Breast epithelium (tissue), 4 donors: ENCODE data around the gene CCDC88C. TPM values are rescaled to one million over a fixed set of nuclear protein-coding genes. Genes with fewer than 3 reads are reported as not detected.

ENCODE experiments used
- DNase-seq, 2 donors: peaks; one replicate each; pipeline ENCODE4 v3.0.0-alpha.2; 2019; ENCODE audit warnings: low spot score in 2 of 2
- H3K27ac ChIP-seq, 2 donors: fragments of 200-600 bp; sonication (generic) in 1 of 2; one replicate each; pipeline ENCODE4 v1.5.1; 2016 to 2019; ENCODE audit warnings: mild to moderate bottlenecking in 1 of 2
- H3K27me3 ChIP-seq, 2 donors: fragments of 200-600 bp; sonication (generic) in 1 of 2; one replicate each; pipeline versions ENCODE4 v1.5.1 to v1.6.0; 2017 to 2019; ENCODE audit warnings: control low read depth in 1 of 2, mild to moderate bottlenecking in 1 of 2
- H3K36me3 ChIP-seq: fragments of 200-600 bp; one replicate; pipeline ENCODE4 v1.5.1; 2019
- H3K4me1 ChIP-seq, 2 donors: fragments of 200-600 bp; sonication (generic); one replicate each; pipeline ENCODE4 v1.5.1; 2016 to 2019; ENCODE audit warnings: control low read depth in 1 of 2
- H3K4me3 ChIP-seq, 3 donors: fragments of 200-600 bp; sonication (generic); 1 replicate in 2 of 3; 2 replicates in 1 of 3; pipeline ENCODE4 v1.5.1; 2016 to 2019; ENCODE audit warnings: mild to moderate bottlenecking in 3 of 3, moderate library complexity in 2 of 3
- H3K9me3 ChIP-seq, 2 donors: fragments of 200-600 bp; sonication (generic) in 1 of 2; one replicate each; pipeline ENCODE4 v1.5.1; 2016 to 2019; ENCODE audit warnings: control low read depth in 1 of 2
- CTCF ChIP-seq, 3 donors: fragments of 450-650 bp; IDR thresholded peaks; one replicate each; pipeline ENCODE4 v1.5.1; 2016 to 2017; ENCODE audit warnings: antibody characterized with exemption in 3 of 3, mild to moderate bottlenecking in 3 of 3, moderate library complexity in 3 of 3
- POLR2A ChIP-seq: fragments of 450-650 bp; IDR thresholded peaks from one replicate; pipeline ENCODE4 v1.6.1; 2016; ENCODE audit warnings: antibody characterized with exemption, mild to moderate bottlenecking, moderate library complexity
- POLR2AphosphoS5 ChIP-seq, 3 donors: sonication (generic); formaldehyde crosslinking; IDR thresholded peaks; one replicate each; pipeline ENCODE4 v1.6.1; 2017; ENCODE audit warnings: antibody characterized with exemption in 3 of 3
- intact Hi-C: fragments of 100-400 bp; cut with DNase I; formaldehyde crosslinking; loops from one replicate; pipeline ENCODE4 v1.15.1; 2023; ENCODE audit warnings: low total_unique reads
- total RNA-seq, 3 donors: library from RNA; depleted of rRNA; stranded (reverse); fragments of >200 nt; gene quantifications; one replicate each; pipeline ENCODE4 v1.1.0, GENCODE V29; 2016

Gene CCDC88C
- total RNA-seq, 3 donors from 2014 or later, result 5.8 to 25.9 (median 19.3) TPM

- intact Hi-C loops, result no loop called here
- TF ChIP-seq POLR2AphosphoS5 (IDR thresholded peaks at IDR 0.05), result no peak
- TF ChIP-seq CTCF (IDR thresholded peaks at IDR 0.05), result no peak
- TF ChIP-seq POLR2A, result no peak
- H3K4me3 ChIP-seq, result no peak overlapping the region
- peaks cover 0 to 9% of the 10 kb centered on the region in 2 donors for H3K4me1 ChIP-seq
- H3K27ac ChIP-seq, result no peak overlapping the region
- H3K9me3 ChIP-seq, result no peaks in the 10 kb centered on the region
- H3K27me3 ChIP-seq, result no peaks in the 10 kb centered on the region
- H3K36me3 ChIP-seq, result no peaks in the 10 kb centered on the region
- DNase-seq, result no peak
Observed at GRCh38 chr14:91315844-91316267, 101.8 kb downstream of the CCDC88C start.

GRCh38 chr14:91313852-91314251 is 103.8 kb downstream of the CCDC88C start:
- H3K4me3 ChIP-seq, result no peak overlapping the region
- no peaks in the 10 kb centered on the region for H3K27me3 ChIP-seq
- TF ChIP-seq CTCF (IDR thresholded peaks at IDR 0.05) (no peak), POLR2AphosphoS5 (IDR thresholded peaks at IDR 0.05) (no peak), POLR2A (no peak)
- intact Hi-C loops, result no loop called here
- H3K4me1 ChIP-seq, result peaks cover 0 to 9% of the 10 kb centered on the region in 2 donors
- H3K27ac ChIP-seq, result no peak overlapping the region
- no peak for DNase-seq
- no peaks in the 10 kb centered on the region for H3K9me3 ChIP-seq
- H3K36me3 ChIP-seq, result no peaks in the 10 kb centered on the region

- H3K27me3 ChIP-seq, result no peaks in the 10 kb centered on the region
- H3K4me3 ChIP-seq, result no peak overlapping the region
- no peaks in the 10 kb centered on the region for H3K36me3 ChIP-seq
- H3K27ac ChIP-seq, result no peak overlapping the region
- no peak for DNase-seq
- H3K4me1 ChIP-seq, result peaks cover 0 to 9% of the 10 kb centered on the region in 2 donors
- no peaks in the 10 kb centered on the region for H3K9me3 ChIP-seq
- TF ChIP-seq CTCF (IDR thresholded peaks at IDR 0.05) (no peak), POLR2A (no peak), POLR2AphosphoS5 (IDR thresholded peaks at IDR 0.05) (no peak)
- intact Hi-C loops, result no loop called here
Observed at GRCh38 chr14:91313154-91313850, 104.3 kb downstream of the CCDC88C start.

- TF ChIP-seq POLR2AphosphoS5 (IDR thresholded peaks at IDR 0.05), result no peak
- TF ChIP-seq CTCF (IDR thresholded peaks at IDR 0.05), result no peak
- no peak for TF ChIP-seq POLR2A
- intact Hi-C loops, result no loop called here
- Histone ChIP-seq H3K27me3 (no peaks in the 10 kb centered on the region), H3K27ac (no peak overlapping the region), H3K9me3 (no peaks in the 10 kb centered on the region), H3K4me3 (no peak overlapping the region), H3K4me1 (no peaks in the 10 kb centered on the region), H3K36me3 (no peaks in the 10 kb centered on the region)
- DNase-seq, result no peak
Observed at GRCh38 chr14:91311284-91311662, 106.3 kb downstream of the CCDC88C start.

DNA sequence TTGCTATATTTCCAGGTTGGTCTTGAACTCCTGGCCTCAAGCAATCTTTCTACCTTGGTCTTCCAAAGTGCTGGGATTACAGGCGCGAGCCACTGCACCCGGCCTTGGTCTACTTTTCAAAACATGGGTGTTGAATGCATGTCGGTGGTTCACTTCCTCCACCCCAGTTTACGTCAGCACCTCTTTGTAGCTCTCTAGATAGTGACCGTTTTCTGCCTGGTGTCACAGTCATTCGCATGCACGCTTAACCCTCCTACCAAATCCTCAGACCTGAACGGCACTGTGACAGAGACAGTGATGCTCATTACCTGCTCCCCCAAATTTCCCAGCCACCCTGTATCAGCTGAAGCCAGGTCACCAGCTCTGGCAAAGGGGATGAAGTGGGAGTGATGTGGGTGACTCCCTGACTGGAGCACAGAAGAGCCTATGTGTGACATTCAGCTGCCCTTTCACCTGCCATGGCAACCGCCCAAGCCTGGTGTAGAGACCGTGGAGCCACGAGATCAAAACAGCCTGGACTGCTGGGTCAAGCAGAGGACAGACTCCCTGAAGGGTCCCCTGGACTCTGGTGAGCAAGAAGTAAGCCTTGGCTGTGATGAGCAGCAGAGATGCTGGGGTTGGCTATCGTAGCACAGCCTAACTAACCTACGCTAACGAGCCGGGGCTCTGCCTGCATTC is 106.9 kb downstream of the CCDC88C start:
- DNase-seq, result no peak
- no peaks in the 10 kb centered on the region for H3K4me1 ChIP-seq
- TF ChIP-seq POLR2AphosphoS5 (IDR thresholded peaks at IDR 0.05), result no peak
- TF ChIP-seq POLR2A, result no peak
- TF ChIP-seq CTCF (IDR thresholded peaks at IDR 0.05), result no peak
- H3K27ac ChIP-seq, result no peak overlapping the region
- H3K9me3 ChIP-seq, result no peaks in the 10 kb centered on the region
- intact Hi-C loops, result no loop called here
- H3K4me3 ChIP-seq, result no peak overlapping the region
- H3K27me3 ChIP-seq, result no peaks in the 10 kb centered on the region
- H3K36me3 ChIP-seq, result no peaks in the 10 kb centered on the region
